K562 (cell line): ENCODE measurements around the gene NINL. TPM values are rescaled to one million over a fixed set of nuclear protein-coding genes. Genes with fewer than 3 reads are reported as not detected.

Experiments used
- ATAC-seq: fragments of 200-7000 bp; cut with Tn5 transposase; 3 replicates; pipeline ENCODE4 v1.9.1; 2020; ENCODE audit warnings: moderate library complexity
- BruUV-seq: library from RNA; stranded (reverse); fragments of 400-500 nt; replicated peaks from 2 replicates; lab custom pipeline; 2021; lab: Mats Ljungman, UMichigan
- CTCF ChIA-PET: fragments of 300-600 bp; formaldehyde crosslinking; extraction: SDS; loops from one replicate; lab custom pipeline; 2021; ENCODE audit warnings: low intra/inter-chr PET ratio; lab: Yijun Ruan, JAX
- POLR2A ChIA-PET: fragments of 300-600, 350-650 bp; sonication (Branson Sonifier 250); formaldehyde crosslinking; extraction: SDS; loops from one replicate; lab custom pipeline; 2021; ENCODE audit warnings: antibody characterized with exemption, inconsistent platforms; lab: Yijun Ruan, JAX
- DNase-seq, 4 experiments: peaks; one replicate each; pipeline versions ENCODE4 v3.0.0 to v3.0.0-alpha.2; 2011 to 2018; ENCODE audit warnings: low spot score in 3 of 4, mixed read lengths in 3 of 4; ENCODE audit errors: extremely low read depth in 1 of 4
- FAIRE-seq: peaks from 2 replicates; lab custom pipeline; 2011; peaks lifted over from hg19 to GRCh38; lab: Jason Lieb, UNC
- H2AFZ ChIP-seq: 2 replicates; pipeline ENCODE4 v1.6.0; 2011; ENCODE audit warnings: low read depth, low read length, control low read depth, inconsistent platforms
- H3K27ac ChIP-seq: fragments of 200-600 bp; 3 replicates; pipeline ENCODE4 v1.8.0; 2011; ENCODE audit warnings: low read depth, mild to moderate bottlenecking, control low read depth, inconsistent platforms, low read length, moderate library complexity, mixed read lengths; ENCODE audit errors: extremely low read depth
- H3K27me3 ChIP-seq, 2 experiments: fragments of 300-600 bp in 1 of 2; 2 replicates in 1 of 2; 3 replicates in 1 of 2; pipeline versions ENCODE4 v1.6.0 to v1.8.0; 2011; ENCODE audit warnings: inconsistent platforms in 2 of 2, low read length in 2 of 2, mild to moderate bottlenecking in 1 of 2, mixed read lengths in 1 of 2, moderate library complexity in 1 of 2; ENCODE audit not compliant: control insufficient read depth in 2 of 2, insufficient read depth in 2 of 2
- H3K36me3 ChIP-seq: fragments of 300-600 bp; 3 replicates; pipeline ENCODE4 v1.8.0; 2011; ENCODE audit warnings: mild to moderate bottlenecking, low read length, inconsistent platforms; ENCODE audit not compliant: control insufficient read depth, insufficient read depth
- H3K4me1 ChIP-seq, 2 experiments: fragments of 200-600 bp in 1 of 2; replicated peaks in 1 of 2; 2 replicates in 1 of 2; 3 replicates in 1 of 2; pipeline versions ENCODE4 v1.5.1 to v1.8.0; 2011; ENCODE audit warnings: inconsistent platforms in 2 of 2, low read length in 2 of 2, mild to moderate bottlenecking in 1 of 2, mixed read lengths in 1 of 2, moderate library complexity in 1 of 2; ENCODE audit not compliant: control insufficient read depth in 2 of 2, insufficient read depth in 2 of 2
- H3K4me2 ChIP-seq: 2 replicates; pipeline ENCODE4 v1.6.1; 2011; ENCODE audit warnings: low read length, control low read depth, inconsistent platforms, mixed read lengths; ENCODE audit not compliant: insufficient read depth
- H3K4me3 ChIP-seq: fragments of 200-600 bp; sonication (generic), shearing (Covaris generic); 2 replicates; pipeline ENCODE4 v1.5.1; 2016; ENCODE audit warnings: control low read depth, inconsistent platforms
- H3K79me2 ChIP-seq: fragments of 200-600 bp; 3 replicates; pipeline ENCODE4 v1.8.0; 2011; ENCODE audit warnings: low read length, inconsistent platforms; ENCODE audit not compliant: control insufficient read depth, insufficient read depth
- H3K9ac ChIP-seq, 2 experiments: 2 replicates each; pipeline versions ENCODE4 v1.6.0 to v1.6.1; 2011; ENCODE audit warnings: low read depth in 2 of 2, low read length in 2 of 2, control low read depth in 1 of 2, inconsistent platforms in 1 of 2, mild to moderate bottlenecking in 1 of 2, mixed read lengths in 1 of 2; ENCODE audit not compliant: insufficient read depth in 1 of 2
- H3K9me1 ChIP-seq: one replicate; pipeline ENCODE4 v1.6.0; 2011; ENCODE audit warnings: inconsistent platforms, mild to moderate bottlenecking, low read length, moderate library complexity; ENCODE audit not compliant: control insufficient read depth, insufficient read depth
- H3K9me3 ChIP-seq: replicated peaks from 2 replicates; pipeline ENCODE4 v1.5.1; 2011; ENCODE audit warnings: low read depth, low read length, inconsistent platforms; ENCODE audit not compliant: control insufficient read depth, insufficient read depth
- H4K20me1 ChIP-seq: replicated peaks from 2 replicates; pipeline ENCODE4 v1.6.1; 2011; ENCODE audit warnings: low read length, inconsistent platforms, mixed read lengths; ENCODE audit not compliant: control insufficient read depth, insufficient read depth
- ARNT ChIP-seq, 2 experiments: fragments of 450-650 bp; IDR thresholded peaks; 2 replicates each; pipeline ENCODE4 v1.6.1; 2016; ENCODE audit warnings: mild to moderate bottlenecking in 1 of 2
- CAMTA2 ChIP-seq: fragments of 250-450 bp; sonication (Bioruptor Pico); conservative IDR thresholded peaks from 2 replicates; pipeline ENCODE4 v1.5.1; 2022
- ELF4 ChIP-seq: fragments of 450-650 bp; formaldehyde crosslinking; IDR thresholded peaks from 2 replicates; pipeline ENCODE4 v1.4.0; 2022; ENCODE audit warnings: missing genetic modification characterization
- HNRNPK ChIP-seq: fragments of 200-400 bp; formaldehyde crosslinking; IDR thresholded peaks from one replicate; pipeline ENCODE4 v1.6.1; 2018; ENCODE audit warnings: mild to moderate bottlenecking, low read depth, low read length; ENCODE audit not compliant: poor library complexity, severe bottlenecking
- NCOR1 ChIP-seq: fragments of 450-650 bp; IDR thresholded peaks from 2 replicates; pipeline ENCODE4 v1.6.1; 2016; ENCODE audit warnings: mild to moderate bottlenecking, moderate library complexity
- NFE2L1 ChIP-seq: fragments of 450-650 bp; IDR thresholded peaks from 2 replicates; pipeline ENCODE4 v1.6.1; 2016; ENCODE audit warnings: missing genetic modification characterization, low read depth, mild to moderate bottlenecking, missing compliant biosample characterization, moderate library complexity, borderline replicate concordance
- NR1H2 ChIP-seq: sonication (generic); formaldehyde crosslinking; IDR thresholded peaks from 2 replicates; pipeline ENCODE4 v1.4.0; 2020; ENCODE audit warnings: mild to moderate bottlenecking, missing genetic modification reagents
- ZKSCAN3 ChIP-seq: fragments of 250-450 bp; sonication (Bioruptor Pico); IDR thresholded peaks from 2 replicates; pipeline ENCODE4 v1.4.0; 2020
- ZNF696 ChIP-seq: fragments of 250-450 bp; sonication (Bioruptor Pico); conservative IDR thresholded peaks from 2 replicates; pipeline ENCODE4 v1.4.0; 2020; ENCODE audit warnings: mild to moderate bottlenecking, moderate library complexity
- WGBS: fragments of 100-300 bp; shearing (Covaris generic); methylation state at CpG from one replicate; pipeline ENCODE4 v1.1.6; 2016; ENCODE audit warnings: low coverage, mixed read lengths; ENCODE audit not compliant: insufficient coverage; ENCODE audit errors: missing lambda C conversion rate; 5-methylcytosine and 5-hydroxymethylcytosine counted together
- in situ Hi-C: fragments of 300-500 bp; cut with MboI; formaldehyde crosslinking; loops from 4 replicates; pipeline ENCODE4 v1.15.0; 2018; ENCODE audit warnings: inconsistent platforms, mixed read lengths
- intact Hi-C: fragments of 100-400 bp; cut with micrococcal nuclease; formaldehyde crosslinking; loops from 2 replicates; pipeline ENCODE4 v1.14.2; 2022
- polyA plus RNA-seq, 8 experiments: library from polyadenylated mRNA; depleted of rRNA in 4 of 8; stranded (reverse) in 5 of 8; unstranded in 3 of 8; fragments of >200 nt; fragmentation: Nextera tagmentation in 2 of 8; fragmentation: Illumina TruSeq in 1 of 8; extraction: Ambion mirVana in 2 of 8; extraction: Trizol in 1 of 8; gene quantifications; 2 replicates each; pipeline versions ENCODE4 v1.2.1 to v1.2.3, GENCODE V29; 2011 to 2014; ENCODE audit warnings: inconsistent platforms in 1 of 8, missing spikeins in 1 of 8
- total RNA-seq, 7 experiments: library from RNA; depleted of rRNA in 6 of 7; stranded (reverse); fragments of >200 nt in 6 of 7; fragmentation: Illumina TruSeq in 2 of 7; extraction: Trizol in 2 of 7; gene quantifications; 2 replicates each; pipeline versions ENCODE4 v1.2.1 to v1.2.3, GENCODE V29; 2011 to 2021; ENCODE audit warnings: low replicate concordance in 1 of 7
- TF ChIP-seq, protein P1 (sequence below): IDR thresholded peaks from 2 replicates; pipeline ENCODE4 v1.6.1; 2011; ENCODE audit warnings: borderline replicate concordance, low read depth, mild to moderate bottlenecking, moderate library complexity, low read length; ENCODE audit not compliant: insufficient read depth, poor library complexity, severe bottlenecking
- TF ChIP-seq, protein P2 (sequence below), 2 experiments: fragments of 450-650 bp in 1 of 2; IDR thresholded peaks; 2 replicates each; pipeline ENCODE4 v1.6.1; 2011 to 2017; ENCODE audit warnings: low read depth in 2 of 2, antibody characterized with exemption in 1 of 2, borderline replicate concordance in 1 of 2, low read length in 1 of 2, mild to moderate bottlenecking in 1 of 2, mixed read lengths in 1 of 2; ENCODE audit not compliant: control insufficient read depth in 1 of 2
- TF ChIP-seq, protein P3 (sequence below): fragments of 150-350 bp; conservative IDR thresholded peaks from 2 replicates; pipeline ENCODE4 v1.6.1; 2014; ENCODE audit warnings: low read length

The NINL gene
- total and polyA plus RNA-seq, 9 of the 15 experiments (the other 6 are each of a cell fraction or from before 2014, with no cell fraction given) = 0.03 to 0.22 (median 0.05) TPM; not detected in 5

DNA sequence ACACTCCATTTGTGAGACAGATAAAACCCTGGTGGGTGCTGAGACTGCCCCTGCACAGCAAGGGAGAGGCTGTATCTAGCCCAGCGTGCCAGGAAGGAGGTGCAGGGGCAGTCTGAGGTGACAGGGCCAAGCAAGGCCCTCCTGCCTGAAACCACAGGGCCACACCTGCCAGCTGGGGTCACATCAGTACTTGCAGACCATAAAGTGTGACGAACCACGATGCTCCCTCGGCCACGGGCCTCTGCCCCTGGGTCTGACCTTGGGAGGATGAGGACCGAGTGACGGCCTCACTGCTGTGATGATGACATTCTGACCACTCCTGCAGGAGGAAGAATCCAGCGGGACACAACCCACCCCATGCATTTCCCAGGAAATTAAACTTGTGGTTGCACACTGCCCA lies 75.1 kb downstream of the NINL start:
- ChIA-PET POLR2A (interaction anchor here (1.0 kb wide), 1 partner anchor 12 kb away, joined by 3 read pairs; no protein-coding TSS in a partner anchor), CTCF (no interaction called here)
- no peak for DNase-seq
- H4K20me1 ChIP-seq = no peaks in the 10 kb centered on the region; the same call in 1 of the 2 replicates
- H3K9me3 ChIP-seq = no peaks in the 10 kb centered on the region
- intact Hi-C loops = no loop called here
- WGBS = 0% methylated on average over 4 of the region's 8 CpGs
- no peak overlapping the region for H3K4me2 ChIP-seq
- H3K79me2 ChIP-seq = no peaks in the 10 kb centered on the region
- H2AFZ ChIP-seq = no peak overlapping the region
- no peak for FAIRE-seq
- no peak overlapping the region for H3K4me3 ChIP-seq
- H3K4me1 ChIP-seq = no peaks in the 10 kb centered on the region
- H3K9ac ChIP-seq = no peak overlapping the region
- TF ChIP-seq ELF4 = no peak
- TF ChIP-seq NCOR1 = no peak
- TF ChIP-seq ZKSCAN3 (CRISPR knock-in tag) = no peak
- TF ChIP-seq, protein P1, sequence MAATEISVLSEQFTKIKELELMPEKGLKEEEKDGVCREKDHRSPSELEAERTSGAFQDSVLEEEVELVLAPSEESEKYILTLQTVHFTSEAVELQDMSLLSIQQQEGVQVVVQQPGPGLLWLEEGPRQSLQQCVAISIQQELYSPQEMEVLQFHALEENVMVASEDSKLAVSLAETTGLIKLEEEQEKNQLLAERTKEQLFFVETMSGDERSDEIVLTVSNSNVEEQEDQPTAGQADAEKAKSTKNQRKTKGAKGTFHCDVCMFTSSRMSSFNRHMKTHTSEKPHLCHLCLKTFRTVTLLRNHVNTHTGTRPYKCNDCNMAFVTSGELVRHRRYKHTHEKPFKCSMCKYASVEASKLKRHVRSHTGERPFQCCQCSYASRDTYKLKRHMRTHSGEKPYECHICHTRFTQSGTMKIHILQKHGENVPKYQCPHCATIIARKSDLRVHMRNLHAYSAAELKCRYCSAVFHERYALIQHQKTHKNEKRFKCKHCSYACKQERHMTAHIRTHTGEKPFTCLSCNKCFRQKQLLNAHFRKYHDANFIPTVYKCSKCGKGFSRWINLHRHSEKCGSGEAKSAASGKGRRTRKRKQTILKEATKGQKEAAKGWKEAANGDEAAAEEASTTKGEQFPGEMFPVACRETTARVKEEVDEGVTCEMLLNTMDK = no peak
- TF ChIP-seq HNRNPK = no peak
- no peak for TF ChIP-seq NFE2L1 (tag)
- no peak for TF ChIP-seq ARNT (IDR thresholded peaks at IDR 0.05)
- TF ChIP-seq, protein P2, sequence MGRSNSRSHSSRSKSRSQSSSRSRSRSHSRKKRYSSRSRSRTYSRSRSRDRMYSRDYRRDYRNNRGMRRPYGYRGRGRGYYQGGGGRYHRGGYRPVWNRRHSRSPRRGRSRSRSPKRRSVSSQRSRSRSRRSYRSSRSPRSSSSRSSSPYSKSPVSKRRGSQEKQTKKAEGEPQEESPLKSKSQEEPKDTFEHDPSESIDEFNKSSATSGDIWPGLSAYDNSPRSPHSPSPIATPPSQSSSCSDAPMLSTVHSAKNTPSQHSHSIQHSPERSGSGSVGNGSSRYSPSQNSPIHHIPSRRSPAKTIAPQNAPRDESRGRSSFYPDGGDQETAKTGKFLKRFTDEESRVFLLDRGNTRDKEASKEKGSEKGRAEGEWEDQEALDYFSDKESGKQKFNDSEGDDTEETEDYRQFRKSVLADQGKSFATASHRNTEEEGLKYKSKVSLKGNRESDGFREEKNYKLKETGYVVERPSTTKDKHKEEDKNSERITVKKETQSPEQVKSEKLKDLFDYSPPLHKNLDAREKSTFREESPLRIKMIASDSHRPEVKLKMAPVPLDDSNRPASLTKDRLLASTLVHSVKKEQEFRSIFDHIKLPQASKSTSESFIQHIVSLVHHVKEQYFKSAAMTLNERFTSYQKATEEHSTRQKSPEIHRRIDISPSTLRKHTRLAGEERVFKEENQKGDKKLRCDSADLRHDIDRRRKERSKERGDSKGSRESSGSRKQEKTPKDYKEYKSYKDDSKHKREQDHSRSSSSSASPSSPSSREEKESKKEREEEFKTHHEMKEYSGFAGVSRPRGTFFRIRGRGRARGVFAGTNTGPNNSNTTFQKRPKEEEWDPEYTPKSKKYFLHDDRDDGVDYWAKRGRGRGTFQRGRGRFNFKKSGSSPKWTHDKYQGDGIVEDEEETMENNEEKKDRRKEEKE (IDR thresholded peaks at IDR 0.05; ENCODE audit: borderline replicate concordance in 1 of 2, control insufficient read depth in 1 of 2, low read depth in 2 of 2, low read length in 1 of 2) = no peak
- no peak for TF ChIP-seq NR1H2 (CRISPR knock-in tag)
- TF ChIP-seq CAMTA2 (CRISPR knock-in tag) = no peak
- TF ChIP-seq ZNF696 (CRISPR knock-in tag) = no peak
- TF ChIP-seq, protein P3, sequence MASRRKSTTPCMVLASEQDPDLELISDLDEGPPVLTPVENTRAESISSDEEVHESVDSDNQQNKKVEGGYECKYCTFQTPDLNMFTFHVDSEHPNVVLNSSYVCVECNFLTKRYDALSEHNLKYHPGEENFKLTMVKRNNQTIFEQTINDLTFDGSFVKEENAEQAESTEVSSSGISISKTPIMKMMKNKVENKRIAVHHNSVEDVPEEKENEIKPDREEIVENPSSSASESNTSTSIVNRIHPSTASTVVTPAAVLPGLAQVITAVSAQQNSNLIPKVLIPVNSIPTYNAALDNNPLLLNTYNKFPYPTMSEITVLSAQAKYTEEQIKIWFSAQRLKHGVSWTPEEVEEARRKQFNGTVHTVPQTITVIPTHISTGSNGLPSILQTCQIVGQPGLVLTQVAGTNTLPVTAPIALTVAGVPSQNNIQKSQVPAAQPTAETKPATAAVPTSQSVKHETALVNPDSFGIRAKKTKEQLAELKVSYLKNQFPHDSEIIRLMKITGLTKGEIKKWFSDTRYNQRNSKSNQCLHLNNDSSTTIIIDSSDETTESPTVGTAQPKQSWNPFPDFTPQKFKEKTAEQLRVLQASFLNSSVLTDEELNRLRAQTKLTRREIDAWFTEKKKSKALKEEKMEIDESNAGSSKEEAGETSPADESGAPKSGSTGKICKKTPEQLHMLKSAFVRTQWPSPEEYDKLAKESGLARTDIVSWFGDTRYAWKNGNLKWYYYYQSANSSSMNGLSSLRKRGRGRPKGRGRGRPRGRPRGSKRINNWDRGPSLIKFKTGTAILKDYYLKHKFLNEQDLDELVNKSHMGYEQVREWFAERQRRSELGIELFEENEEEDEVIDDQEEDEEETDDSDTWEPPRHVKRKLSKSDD = no peak
- TF ChIP-seq, all 486 proteins: peak for 0
- in situ Hi-C loops = no loop called here
- peaks cover 6 to 39% of the 10 kb centered on the region in 2 experiments; a peak in 4 of 5 replicates for H3K27me3 ChIP-seq
- no peak for ATAC-seq
- H3K27ac ChIP-seq = no peak overlapping the region
- no peaks in the 10 kb centered on the region for H3K9me1 ChIP-seq
- H3K36me3 ChIP-seq = no peaks in the 10 kb centered on the region
- BruUV-seq = no TSS peak
